CD4-positive, alpha-beta T cell treated with Interleukin-1 beta for 1 hour (primary cell): ENCODE measurements around the gene NCR3LG1.
"Not testable (repeated sequence)": the region's sequence is repeated elsewhere in the genome, so short reads cannot be mapped to it uniquely, and the experiment has no call there.

Experiments
- DNase-seq, 2 donors: peaks; one replicate each; pipeline ENCODE4 v3.0.0-alpha.2; 2020 to 2022

Gene NCR3LG1

GRCh38 chr11:17413414-17414316 is 62.1 kb downstream of the NCR3LG1 start:
- no peak for DNase-seq

- no peak for DNase-seq
Measured at GRCh38 chr11:17414317-17414737, 62.7 kb downstream of the NCR3LG1 start.

GRCh38 chr11:17414992-17415391 is 63.4 kb downstream of the NCR3LG1 start:
- DNase-seq, result no peak

GRCh38 chr11:17415523-17416104 is 64.0 kb downstream of the NCR3LG1 start:
- DNase-seq, result no peak

GRCh38 chr11:17416492-17416891 is 64.9 kb downstream of the NCR3LG1 start:
- DNase-seq, result no peak

GRCh38 chr11:17418444-17419081 is 67.0 kb downstream of the NCR3LG1 start:
- DNase-seq, result no peak

- no peak for DNase-seq
Measured at GRCh38 chr11:17421781-17422180, 70.2 kb downstream of the NCR3LG1 start.

- no peak for DNase-seq
Measured at GRCh38 chr11:17423533-17424310, 72.1 kb downstream of the NCR3LG1 start.

GRCh38 chr11:17426233-17426632 is 74.6 kb downstream of the NCR3LG1 start:
- DNase-seq, result not testable (repeated sequence)
